Astrocyte of the hippocampus (primary cell): ENCODE measurements around the gene KLK2.

Experiments
- DNase-seq: peaks from one replicate; pipeline ENCODE4 v3.0.0; 2011; ENCODE audit warnings: low read depth, low spot score

KLK2 gene

DNA sequence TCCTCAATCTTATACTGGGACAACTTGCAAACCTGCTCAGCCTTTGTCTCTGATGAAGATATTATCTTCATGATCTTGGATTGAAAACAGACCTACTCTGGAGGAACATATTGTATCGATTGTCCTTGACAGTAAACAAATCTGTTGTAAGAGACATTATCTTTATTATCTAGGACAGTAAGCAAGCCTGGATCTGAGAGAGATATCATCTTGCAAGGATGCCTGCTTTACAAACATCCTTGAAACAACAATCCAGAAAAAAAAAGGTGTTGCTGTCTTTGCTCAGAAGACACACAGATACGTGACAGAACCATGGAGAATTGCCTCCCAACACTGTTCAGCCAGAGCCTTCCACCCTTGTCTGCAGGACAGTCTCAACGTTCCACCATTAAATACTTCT is 22.5 kb upstream of the KLK2 start:
- no peak for DNase-seq

DNA sequence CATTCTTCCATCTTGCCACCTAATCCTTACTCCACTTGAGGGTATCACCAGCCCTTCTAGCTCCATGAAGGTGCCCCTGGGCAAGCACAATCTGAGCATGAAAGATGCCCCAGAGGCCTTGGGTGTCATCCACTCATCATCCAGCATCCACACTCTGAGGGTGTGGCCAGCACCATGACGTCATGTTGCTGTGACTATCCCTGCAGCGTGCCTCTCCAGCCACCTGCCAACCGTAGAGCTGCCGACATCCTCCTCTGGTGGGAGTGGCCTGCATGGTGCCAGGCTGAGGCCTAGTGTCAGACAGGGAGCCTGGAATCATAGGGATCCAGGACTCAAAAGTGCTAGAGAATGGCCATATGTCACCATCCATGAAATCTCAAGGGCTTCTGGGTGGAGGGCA is 21.6 kb upstream of the KLK2 start:
- no peak for DNase-seq

DNA sequence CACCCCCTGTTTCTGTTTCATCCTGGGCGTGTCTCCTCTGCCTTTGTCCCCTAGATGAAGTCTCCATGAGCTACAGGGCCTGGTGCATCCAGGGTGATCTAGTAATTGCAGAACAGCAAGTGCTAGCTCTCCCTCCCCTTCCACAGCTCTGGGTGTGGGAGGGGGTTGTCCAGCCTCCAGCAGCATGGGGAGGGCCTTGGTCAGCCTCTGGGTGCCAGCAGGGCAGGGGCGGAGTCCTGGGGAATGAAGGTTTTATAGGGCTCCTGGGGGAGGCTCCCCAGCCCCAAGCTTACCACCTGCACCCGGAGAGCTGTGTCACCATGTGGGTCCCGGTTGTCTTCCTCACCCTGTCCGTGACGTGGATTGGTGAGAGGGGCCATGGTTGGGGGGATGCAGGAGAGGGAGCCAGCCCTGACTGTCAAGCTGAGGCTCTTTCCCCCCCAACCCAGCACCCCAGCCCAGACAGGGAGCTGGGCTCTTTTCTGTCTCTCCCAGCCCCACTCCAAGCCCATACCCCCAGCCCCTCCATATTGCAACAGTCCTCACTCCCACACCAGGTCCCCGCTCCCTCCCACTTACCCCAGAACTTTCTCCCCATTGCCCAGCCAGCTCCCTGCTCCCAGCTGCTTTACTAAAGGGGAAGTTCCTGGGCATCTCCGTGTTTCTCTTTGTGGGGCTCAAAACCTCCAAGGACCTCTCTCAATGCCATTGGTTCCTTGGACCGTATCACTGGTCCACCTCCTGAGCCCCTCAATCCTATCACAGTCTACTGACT is 18.4 kb upstream of the KLK2 start, which contains the start of gene KLK3:
KLK3 (plus strand) TSS at position 280 of the 775 bp plus-strand sequence; CDS start at position 321, 41 bp downstream.
- DNase-seq, result no peak

DNA sequence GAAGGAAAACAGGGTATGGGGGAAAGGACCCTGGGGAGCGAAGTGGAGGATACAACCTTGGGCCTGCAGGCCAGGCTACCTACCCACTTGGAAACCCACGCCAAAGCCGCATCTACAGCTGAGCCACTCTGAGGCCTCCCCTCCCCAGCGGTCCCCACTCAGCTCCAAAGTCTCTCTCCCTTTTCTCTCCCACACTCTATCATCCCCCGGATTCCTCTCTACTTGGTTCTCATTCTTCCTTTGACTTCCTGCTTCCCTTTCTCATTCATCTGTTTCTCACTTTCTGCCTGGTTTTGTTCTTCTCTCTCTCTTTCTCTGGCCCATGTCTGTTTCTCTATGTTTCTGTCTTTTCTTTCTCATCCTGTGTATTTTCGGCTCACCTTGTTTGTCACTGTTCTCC is 15.9 kb upstream of the KLK2 start:
- no peak for DNase-seq

DNA sequence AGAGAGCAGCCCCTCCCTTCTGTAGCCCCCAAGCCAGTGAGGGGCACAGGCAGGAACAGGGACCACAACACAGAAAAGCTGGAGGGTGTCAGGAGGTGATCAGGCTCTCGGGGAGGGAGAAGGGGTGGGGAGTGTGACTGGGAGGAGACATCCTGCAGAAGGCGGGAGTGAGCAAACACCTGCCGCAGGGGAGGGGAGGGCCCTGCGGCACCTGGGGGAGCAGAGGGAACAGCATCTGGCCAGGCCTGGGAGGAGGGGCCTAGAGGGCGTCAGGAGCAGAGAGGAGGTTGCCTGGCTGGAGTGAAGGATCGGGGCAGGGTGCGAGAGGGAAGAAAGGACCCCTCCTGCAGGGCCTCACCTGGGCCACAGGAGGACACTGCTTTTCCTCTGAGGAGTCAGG is 14.4 kb upstream of the KLK2 start:
- no peak for DNase-seq

DNA sequence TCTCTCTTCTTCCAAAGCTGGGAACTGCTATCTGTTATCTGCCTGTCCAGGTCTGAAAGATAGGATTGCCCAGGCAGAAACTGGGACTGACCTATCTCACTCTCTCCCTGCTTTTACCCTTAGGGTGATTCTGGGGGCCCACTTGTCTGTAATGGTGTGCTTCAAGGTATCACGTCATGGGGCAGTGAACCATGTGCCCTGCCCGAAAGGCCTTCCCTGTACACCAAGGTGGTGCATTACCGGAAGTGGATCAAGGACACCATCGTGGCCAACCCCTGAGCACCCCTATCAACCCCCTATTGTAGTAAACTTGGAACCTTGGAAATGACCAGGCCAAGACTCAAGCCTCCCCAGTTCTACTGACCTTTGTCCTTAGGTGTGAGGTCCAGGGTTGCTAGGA is 13.4 kb upstream of the KLK2 start:
- DNase-seq, result no peak

DNA sequence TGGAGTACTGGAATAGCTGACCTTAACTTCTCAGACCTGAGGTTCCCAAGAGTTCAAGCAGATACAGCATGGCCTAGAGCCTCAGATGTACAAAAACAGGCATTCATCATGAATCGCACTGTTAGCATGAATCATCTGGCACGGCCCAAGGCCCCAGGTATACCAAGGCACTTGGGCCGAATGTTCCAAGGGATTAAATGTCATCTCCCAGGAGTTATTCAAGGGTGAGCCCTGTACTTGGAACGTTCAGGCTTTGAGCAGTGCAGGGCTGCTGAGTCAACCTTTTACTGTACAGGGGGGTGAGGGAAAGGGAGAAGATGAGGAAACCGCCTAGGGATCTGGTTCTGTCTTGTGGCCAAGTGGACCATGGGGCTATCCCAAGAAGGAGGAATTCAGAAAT is 12.2 kb upstream of the KLK2 start:
- no peak for DNase-seq

DNA sequence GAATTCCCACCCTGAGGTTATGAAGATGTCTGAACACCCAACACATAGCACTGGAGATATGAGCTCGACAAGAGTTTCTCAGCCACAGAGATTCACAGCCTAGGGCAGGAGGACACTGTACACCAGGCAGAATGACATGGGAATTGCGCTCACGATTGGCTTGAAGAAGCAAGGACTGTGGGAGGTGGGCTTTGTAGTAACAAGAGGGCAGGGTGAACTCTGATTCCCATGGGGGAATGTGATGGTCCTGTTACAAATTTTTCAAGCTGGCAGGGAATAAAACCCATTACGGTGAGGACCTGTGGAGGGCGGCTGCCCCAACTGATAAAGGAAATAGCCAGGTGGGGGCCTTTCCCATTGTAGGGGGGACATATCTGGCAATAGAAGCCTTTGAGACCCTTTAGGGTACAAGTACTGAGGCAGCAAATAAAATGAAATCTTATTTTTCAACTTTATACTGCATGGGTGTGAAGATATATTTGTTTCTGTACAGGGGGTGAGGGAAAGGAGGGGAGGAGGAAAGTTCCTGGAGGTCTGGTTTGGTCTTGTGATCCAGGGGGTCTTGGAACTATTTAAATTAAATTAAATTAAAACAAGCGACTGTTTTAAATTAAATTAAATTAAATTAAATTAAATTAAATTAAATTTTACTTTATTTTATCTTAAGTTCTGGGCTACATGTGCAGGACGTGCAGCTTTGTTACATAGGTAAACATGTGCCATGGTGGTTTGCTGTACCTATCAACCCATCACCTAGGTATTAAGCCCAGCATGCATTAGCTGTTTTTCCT is 11.5 kb upstream of the KLK2 start:
- no peak for DNase-seq

DNA sequence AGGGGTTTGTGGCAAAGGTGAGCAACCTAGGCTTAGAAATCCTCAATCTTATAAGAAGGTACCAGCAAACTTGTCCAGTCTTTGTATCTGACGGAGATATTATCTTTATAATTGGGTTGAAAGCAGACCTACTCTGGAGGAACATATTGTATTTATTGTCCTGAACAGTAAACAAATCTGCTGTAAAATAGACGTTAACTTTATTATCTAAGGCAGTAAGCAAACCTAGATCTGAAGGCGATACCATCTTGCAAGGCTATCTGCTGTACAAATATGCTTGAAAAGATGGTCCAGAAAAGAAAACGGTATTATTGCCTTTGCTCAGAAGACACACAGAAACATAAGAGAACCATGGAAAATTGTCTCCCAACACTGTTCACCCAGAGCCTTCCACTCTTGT is 3.8 kb upstream of the KLK2 start:
- no peak for DNase-seq

DNA sequence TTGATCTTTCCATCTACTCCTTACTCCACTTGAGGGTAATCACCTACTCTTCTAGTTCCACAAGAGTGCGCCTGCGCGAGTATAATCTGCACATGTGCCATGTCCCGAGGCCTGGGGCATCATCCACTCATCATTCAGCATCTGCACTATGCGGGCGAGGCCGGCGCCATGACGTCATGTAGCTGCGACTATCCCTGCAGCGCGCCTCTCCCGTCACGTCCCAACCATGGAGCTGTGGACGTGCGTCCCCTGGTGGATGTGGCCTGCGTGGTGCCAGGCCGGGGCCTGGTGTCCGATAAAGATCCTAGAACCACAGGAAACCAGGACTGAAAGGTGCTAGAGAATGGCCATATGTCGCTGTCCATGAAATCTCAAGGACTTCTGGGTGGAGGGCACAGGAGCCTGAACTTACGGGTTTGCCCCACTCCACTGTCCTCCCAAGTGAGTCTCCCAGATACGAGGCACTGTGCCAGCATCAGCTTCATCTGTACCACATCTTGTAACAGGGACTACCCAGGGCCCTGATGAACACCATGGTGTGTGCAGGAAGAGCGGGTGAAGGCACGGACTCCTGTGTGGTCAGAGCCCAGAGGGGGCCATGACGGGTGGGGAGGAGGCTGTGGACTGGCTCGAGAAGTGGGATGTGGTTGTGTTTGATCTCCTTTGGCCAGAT is 2.7 kb upstream of the KLK2 start:
- DNase-seq, result no peak

DNA sequence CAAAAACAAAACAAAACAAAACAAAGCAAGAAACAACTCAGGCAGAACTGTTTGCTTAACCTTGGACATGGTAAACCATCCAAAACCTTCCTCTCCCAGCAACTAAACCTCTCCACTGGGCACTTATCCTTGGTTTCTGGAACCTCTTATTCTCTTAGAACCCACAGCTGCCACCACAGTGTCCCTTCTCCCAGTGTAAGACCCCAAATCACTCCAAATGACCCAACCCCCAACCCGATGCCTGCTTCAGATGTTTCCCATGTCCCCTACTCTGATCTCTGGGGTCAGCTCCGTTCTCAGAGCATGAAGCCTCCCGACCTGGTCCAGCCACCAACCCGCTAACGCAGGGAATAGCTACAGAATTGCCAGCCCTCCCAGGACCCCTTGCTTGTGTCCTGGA is 972 bp downstream of the KLK2 start:
- no peak for DNase-seq

DNA sequence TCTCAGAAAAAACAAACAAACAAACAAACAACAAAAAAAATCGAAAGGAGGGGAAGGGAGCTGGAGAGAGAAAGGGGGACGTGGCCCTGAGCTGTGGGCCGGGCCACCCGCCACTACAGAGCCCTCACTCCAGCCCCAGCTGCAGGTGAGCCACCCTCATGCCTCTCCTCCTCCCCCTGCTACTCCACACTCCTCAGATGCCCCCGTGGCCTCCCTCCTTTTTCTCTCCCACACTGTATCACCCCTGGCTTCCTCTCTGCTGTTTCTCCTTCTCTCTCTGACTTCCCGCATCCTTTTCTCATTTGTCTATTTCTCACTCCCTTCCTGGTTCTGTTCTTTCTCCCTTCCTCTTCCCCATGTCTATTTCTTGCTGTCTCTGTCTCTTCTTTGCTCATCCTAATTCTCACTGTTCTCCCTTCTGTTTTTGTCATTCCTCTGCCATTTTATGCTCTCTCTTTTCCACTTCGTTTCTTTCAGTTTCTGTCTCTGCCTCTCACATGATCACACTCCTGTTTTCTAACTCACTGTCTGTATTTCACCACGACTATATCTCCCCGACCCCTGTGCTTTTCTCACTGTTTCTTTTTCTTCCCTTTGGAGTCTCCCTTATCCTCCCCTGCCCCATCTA is 2.7 kb downstream of the KLK2 start:
- DNase-seq, result no peak

DNA sequence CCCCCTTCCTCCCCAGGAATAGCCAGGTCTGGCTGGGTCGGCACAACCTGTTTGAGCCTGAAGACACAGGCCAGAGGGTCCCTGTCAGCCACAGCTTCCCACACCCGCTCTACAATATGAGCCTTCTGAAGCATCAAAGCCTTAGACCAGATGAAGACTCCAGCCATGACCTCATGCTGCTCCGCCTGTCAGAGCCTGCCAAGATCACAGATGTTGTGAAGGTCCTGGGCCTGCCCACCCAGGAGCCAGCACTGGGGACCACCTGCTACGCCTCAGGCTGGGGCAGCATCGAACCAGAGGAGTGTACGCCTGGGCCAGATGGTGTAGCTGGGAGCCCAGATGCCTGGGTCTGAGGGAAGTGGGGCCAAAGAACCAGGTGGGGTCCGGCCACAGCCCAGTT is 3.2 kb downstream of the KLK2 start:
- DNase-seq, result no peak

DNA sequence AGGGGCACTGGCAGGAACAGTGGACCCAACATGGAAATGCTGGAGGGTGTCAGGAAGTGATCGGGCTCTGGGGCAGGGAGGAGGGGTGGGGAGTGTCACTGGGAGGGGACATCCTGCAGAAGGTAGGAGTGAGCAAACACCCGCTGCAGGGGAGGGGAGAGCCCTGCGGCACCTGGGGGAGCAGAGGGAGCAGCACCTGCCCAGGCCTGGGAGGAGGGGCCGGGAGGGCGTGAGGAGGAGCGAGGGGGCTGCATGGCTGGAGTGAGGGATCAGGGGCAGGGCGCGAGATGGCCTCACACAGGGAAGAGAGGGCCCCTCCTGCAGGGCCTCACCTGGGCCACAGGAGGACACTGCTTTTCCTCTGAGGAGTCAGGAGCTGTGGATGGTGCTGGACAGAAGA is 4.1 kb downstream of the KLK2 start:
- no peak for DNase-seq

DNA sequence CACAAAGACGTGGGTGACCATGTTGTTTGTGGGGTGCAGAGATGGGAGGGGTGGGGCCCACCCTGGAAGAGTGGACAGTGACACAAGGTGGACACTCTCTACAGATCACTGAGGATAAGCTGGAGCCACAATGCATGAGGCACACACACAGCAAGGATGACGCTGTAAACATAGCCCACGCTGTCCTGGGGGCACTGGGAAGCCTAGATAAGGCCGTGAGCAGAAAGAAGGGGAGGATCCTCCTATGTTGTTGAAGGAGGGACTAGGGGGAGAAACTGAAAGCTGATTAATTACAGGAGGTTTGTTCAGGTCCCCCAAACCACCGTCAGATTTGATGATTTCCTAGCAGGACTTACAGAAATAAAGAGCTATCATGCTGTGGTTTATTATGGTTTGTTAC is 5.6 kb downstream of the KLK2 start:
- DNase-seq, result no peak

DNA sequence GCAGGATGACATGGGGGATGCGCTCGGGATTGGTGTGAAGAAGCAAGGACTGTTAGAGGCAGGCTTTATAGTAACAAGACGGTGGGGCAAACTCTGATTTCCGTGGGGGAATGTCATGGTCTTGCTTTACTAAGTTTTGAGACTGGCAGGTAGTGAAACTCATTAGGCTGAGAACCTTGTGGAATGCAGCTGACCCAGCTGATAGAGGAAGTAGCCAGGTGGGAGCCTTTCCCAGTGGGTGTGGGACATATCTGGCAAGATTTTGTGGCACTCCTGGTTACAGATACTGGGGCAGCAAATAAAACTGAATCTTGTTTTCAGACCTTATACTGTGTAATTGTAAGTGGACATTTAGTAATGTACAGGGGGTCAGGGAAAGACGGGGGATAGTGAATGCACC is 7.0 kb downstream of the KLK2 start:
- DNase-seq, result no peak

DNA sequence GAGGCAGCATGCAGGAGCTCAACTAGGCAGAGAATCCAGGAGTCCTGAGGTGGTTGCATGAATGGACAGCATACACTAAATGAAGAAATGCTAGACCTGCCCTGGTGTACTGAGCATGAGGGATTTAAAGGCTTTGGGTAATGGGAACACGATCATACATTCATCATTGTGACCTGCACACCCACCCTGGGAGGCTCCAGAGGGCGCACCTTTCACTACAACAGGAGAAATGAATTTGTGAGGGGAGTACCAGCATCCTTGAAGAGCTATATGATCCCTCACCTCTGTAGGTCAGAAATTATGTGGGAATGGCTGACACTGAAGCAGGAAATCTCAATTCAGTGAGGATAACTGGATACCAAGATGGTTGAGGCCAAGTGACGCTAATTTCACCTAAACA is 8.9 kb downstream of the KLK2 start:
- DNase-seq, result no peak

DNA sequence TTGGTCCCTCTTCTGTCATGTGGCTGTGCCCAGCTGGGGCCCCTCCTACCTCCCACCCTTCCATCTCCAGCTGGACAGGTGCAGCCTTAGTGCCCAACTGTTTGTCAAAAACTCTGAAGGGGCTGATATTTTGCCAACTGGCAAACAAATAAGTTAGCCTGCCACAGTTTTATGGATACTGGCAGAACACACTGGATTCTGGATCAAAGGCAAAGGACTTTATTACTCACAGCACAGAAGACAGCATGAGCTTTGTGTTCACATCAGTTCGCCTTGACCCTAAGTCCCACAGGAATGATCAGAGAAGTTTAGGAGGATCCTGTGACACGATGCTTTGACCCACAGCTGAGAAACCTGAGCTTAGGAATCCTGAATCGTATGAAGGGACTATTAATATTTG is 16.4 kb downstream of the KLK2 start:
- no peak for DNase-seq

DNA sequence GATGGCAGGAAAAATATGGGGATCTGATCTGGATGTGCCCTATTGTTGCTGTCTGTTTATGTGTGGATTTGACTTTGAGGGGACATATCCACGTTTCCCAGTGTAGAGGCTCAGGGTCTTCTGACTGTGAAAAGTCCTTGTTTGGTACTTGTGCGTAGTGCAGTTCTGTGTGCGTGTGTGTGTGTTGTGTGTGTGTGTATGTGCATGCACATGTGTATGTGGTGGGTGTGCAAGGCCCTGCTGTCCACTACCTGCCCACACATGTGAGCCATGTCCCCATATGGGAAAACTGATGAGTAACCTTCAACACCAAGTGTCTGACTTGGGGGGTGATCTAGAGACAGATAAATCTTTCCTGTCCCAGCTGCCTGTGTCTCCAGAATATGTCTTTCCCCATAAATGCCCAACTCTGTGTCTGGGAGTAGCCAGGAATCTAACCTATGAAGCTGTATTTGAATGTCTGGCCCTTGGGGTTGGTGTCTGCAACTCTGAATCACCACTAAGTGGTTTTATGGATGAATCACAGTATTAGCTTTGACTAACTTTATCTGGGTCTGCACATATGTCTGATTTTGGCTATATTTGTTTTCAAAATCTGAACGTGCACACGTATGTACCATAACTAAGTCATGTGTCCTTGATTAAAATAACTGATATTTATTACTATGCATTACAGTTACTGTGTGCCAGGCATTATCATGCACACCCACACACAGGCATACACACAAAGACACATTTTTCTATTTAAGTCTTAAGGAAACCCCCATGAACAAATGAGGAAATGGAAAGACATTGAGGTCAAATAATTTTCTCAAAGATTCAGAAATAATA is 17.4 kb downstream of the KLK2 start:
- DNase-seq, result peak; percentile 8

DNA sequence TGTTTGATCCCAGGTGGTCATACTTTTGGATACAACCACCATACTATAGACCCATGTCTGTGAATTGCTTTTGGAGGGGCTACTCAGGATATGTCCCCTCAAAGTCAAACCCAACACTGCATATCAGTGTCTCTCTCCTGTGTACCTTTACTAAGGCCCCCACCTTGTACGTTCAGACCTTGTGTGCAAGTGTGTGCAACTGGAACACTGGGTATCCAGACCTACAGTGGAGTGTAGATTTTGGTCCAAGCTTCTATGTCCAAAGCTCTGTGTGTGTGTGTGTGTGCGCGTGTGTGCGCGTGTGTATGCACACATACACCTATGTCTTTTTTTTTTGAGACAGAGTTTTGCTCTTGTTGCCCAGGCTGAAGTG is 18.0 kb downstream of the KLK2 start:
- no peak for DNase-seq

DNA sequence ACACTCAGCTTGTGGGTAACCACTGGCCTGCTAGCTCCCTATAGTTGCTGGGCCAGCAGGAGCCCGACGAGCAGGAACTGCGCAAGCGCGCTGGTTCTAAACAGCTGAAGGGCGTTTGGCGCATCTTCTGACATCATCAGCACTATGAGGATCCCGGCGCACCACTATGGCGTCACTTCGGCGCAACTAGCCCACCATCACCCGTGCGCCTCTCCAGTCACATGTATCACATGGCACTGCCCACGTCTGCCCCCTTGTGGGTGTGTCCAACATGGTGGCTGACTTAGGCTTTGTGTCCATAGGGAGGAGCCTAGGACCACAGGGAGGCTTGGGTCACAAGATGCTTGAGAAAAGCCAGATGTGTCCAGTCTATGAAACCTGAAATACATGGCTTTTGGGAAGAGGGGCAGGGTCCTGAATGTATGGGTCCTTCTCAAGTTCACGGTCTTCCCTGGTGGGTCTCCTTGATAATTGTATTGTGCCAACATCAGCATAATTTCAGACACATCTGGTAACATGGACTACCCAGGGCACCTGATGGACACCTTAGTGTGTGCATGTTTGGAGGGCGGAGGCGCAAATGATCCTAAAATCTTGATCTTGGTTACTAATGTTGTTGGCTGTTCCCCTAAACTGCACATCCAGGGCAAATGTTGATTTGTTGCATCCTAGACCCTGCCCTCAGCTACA is 20.0 kb downstream of the KLK2 start:
- DNase-seq, result no peak
